ES-I3 (cell line): ENCODE measurements around the gene COL13A1.

ENCODE experiments used
- H3K36me3 ChIP-seq: 2 replicates; pipeline ENCODE4 v1.6.1; 2013; ENCODE audit warnings: mild to moderate bottlenecking, low read length, control low read depth, moderate library complexity; ENCODE audit not compliant: insufficient read depth
- H3K4me1 ChIP-seq: 2 replicates; pipeline ENCODE4 v1.6.1; 2013; ENCODE audit warnings: mild to moderate bottlenecking, control low read depth, low read length; ENCODE audit not compliant: insufficient read depth
- H3K9ac ChIP-seq: 2 replicates; pipeline ENCODE4 v1.6.1; 2013; ENCODE audit warnings: low read depth, mild to moderate bottlenecking, low read length, moderate library complexity
- H3K9me3 ChIP-seq: 2 replicates; pipeline ENCODE4 v1.6.1; 2013; ENCODE audit warnings: mild to moderate bottlenecking, low read length, moderate library complexity; ENCODE audit not compliant: control insufficient read depth, insufficient read depth

COL13A1 gene

DNA sequence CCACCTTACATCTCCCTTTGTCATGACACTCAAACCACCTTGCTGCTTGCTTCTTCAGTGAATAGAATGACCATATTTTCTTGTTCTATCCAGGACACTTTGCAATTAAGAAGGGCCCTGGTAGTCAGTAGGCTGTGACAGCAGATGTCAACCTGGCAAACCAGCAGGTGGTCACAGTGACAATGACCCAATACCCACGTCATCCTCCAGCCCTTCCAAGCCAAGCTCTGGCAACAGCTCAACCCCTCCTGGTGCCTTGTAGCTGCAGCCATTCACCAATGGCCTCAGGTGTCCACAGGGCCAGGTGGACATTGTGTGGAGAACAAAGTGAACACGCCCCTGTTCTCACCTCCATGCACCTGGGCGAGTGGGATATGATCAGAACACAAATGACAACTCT is 163.4 kb downstream of the COL13A1 start:
- Histone ChIP-seq H3K36me3 (no peaks in the 10 kb centered on the region), H3K9ac (no peak overlapping the region), H3K4me1 (no peaks in the 10 kb centered on the region), H3K9me3 (no peaks in the 10 kb centered on the region)

DNA sequence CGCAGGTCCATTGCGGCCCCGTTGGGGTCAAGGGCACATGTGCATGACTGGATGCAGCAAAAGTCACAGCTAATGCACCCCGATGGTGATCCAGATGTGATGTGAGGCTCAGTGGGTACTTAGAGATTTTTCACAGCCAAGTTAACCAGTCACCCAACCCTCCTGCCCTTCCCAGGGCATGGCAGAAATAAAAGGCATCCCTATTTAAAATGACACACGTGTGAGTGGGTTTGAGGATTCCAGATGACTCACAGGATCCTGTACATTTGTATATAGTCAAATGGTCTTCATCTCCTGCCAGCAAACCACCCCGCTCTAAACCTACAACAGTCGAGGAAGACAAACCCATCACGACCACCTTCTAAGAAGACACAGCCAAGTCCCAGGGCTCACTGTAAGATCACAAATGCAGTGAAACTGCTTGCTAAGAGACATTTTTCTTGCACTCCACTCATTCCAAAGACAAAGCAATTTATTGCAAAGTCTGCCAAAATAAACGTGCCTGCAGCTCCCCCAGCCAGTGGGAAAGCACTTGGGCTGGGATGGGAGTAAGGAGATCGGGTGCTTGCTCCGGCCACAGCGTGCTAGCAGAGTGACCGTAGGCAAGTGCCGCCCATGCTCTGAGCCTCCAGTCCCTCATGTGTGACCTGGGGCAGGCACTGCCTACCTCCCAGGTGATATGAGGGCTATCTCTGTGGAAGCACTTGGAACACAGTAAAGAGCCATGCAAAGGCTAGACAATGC is 164.4 kb downstream of the COL13A1 start:
- H3K4me1 ChIP-seq = no peaks in the 10 kb centered on the region
- no peaks in the 10 kb centered on the region for H3K9me3 ChIP-seq
- no peak overlapping the region for H3K9ac ChIP-seq
- H3K36me3 ChIP-seq = no peaks in the 10 kb centered on the region

DNA sequence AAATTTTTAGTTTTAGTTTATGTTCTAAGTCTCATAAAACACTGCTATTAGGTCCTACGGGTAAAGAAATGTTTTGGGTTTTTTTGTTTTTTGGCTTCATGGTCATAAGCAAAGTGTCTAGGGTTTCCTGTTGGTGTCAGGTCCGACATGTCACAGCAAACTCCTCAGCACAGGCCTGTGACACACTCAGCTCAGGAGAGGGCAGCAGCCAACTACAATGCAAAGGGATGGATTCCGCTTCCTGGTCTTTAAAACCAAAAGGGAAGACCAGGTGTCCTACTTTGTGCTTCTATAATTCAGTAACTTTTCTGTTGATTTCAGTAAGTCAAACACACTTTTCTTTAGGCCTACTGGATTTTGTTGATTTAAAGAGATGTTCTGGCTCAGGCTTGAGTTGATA is 167.1 kb downstream of the COL13A1 start:
- no peaks in the 10 kb centered on the region for H3K9me3 ChIP-seq
- H3K9ac ChIP-seq = no peak overlapping the region
- H3K4me1 ChIP-seq = no peaks in the 10 kb centered on the region
- H3K36me3 ChIP-seq = no peaks in the 10 kb centered on the region

DNA sequence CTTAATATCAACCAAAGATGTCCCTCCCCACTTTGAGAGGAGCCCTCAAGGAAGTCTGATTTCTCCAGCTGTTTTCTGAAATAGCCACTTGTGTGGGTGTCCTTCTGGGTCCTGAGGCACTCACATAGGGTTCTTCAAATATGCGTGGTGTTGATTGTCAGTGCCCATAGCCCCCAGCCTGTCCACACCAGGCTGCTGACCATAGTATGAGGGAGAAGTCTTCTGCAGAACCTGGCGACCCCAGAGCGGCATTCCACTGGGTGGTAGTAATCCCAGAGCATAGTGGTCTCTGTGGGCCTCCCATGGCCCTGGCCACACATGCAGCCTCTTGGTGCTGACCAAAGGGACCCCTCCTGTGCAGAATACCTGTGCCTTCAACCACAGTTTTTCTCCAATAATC is 168.3 kb downstream of the COL13A1 start:
- H3K9ac ChIP-seq = no peak overlapping the region
- no peaks in the 10 kb centered on the region for H3K4me1 ChIP-seq
- no peaks in the 10 kb centered on the region for H3K36me3 ChIP-seq
- no peaks in the 10 kb centered on the region for H3K9me3 ChIP-seq

DNA sequence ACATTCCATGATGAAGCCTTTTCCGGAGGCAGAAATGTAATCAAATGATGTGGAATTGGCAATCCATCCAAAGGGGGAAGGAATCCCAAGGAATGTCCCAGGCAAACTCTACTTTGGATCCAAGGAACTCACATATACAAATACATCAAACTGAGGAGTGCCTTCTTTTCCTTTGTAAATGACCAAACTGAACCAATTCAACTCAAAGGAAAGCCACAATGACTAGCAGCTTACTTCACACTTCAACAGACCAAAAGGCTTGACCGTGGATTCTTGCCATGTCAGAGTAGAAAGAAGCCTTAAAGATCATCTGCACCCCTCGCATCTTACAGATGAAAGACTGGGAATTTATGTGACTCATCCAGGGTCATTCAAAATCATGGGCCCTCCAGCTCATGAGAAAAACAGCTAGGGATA is 171.3 kb downstream of the COL13A1 start:
- Histone ChIP-seq H3K36me3 (no peaks in the 10 kb centered on the region), H3K4me1 (no peaks in the 10 kb centered on the region), H3K9me3 (no peaks in the 10 kb centered on the region), H3K9ac (no peak overlapping the region)

DNA sequence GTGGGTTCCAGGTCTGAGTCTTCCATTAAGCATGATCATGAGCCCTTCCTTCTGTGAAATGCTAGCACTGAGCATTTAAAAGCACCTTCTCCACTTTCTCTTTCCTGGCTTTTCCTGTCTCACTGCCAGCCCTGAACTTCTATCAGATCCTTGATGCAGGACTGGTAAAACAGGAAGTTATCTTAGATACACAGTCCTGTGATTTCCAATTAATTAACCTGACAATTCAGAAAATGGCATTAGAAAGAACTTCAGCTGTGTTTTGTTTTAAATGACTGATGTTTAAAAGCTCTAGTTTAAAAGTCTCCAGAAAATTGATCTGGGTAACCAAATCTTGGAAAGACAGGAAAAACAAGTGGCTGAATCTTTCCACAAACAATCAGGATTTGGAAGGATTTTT is 172.0 kb downstream of the COL13A1 start:
- no peaks in the 10 kb centered on the region for H3K9me3 ChIP-seq
- H3K36me3 ChIP-seq = no peaks in the 10 kb centered on the region
- H3K9ac ChIP-seq = no peak overlapping the region
- no peaks in the 10 kb centered on the region for H3K4me1 ChIP-seq

DNA sequence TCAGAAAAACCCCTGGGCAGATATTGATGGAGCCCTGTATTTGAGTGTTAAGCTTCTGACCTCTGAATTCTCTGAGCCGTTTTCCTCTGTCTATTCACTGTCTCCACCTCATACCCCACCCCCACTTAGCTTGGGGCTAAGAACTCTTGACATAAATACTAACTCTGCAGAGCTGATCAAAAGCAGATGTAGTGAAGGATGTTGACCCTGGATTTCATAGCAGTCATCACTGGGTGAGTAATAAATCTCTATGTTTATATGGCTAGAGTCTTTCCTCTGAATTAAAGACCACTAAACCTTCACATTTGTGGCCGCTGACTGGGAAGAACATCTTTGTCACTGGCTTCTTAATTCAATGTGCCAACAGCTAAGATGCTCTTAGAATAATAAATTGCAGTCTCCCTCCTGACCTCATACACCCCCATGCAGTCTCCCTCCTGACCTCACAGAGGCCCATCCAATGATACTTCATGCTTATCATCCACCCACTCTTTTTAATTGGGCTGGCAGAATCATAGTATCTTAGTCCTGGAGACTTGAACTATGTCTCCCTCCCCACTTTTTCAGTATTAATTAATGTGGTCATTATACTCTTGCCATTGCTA is 172.9 kb downstream of the COL13A1 start:
- H3K4me1 ChIP-seq = no peaks in the 10 kb centered on the region

DNA sequence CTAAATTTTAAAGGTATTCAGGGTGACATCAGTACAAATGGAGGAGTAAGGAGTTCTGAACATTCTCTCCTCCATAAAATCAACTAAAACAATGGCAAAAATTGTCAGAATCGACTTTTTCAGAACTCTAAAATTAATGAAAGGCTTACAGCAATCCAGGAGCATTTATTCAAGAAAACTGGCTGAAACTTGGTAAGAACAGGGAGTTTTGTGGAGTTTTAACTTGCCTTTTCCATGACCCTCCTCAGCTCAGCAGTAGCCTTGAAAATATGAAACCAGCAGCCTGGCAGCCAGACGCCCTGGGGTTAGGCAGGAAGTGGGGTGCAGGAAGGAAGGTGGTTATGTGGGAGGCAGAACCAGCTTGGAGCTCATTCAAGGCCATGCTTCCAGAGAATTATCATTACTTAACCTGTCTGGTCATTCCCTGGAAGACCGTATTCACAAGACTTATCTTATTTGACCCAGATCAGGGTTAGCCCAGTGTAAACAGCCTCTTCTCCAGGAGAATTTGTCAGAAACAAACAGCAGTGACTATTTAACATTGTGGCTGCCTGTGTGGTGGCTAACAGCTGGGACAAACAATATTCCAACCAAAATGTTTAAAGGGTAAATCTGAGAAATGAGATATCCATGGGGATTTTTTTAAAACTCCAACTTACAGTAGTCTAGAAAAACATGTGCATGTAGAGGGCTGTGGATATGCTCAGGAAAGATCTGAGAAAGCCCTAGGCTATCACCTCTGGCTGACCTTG is 175.3 kb downstream of the COL13A1 start:
- no peak overlapping the region for H3K9ac ChIP-seq
- no peaks in the 10 kb centered on the region for H3K4me1 ChIP-seq
- H3K36me3 ChIP-seq = no peaks in the 10 kb centered on the region
- H3K9me3 ChIP-seq = no peaks in the 10 kb centered on the region

More for the DNA sequence above, 172.9 kb downstream of the COL13A1 start:
- Histone ChIP-seq H3K9ac (no peak overlapping the region), H3K36me3 (no peaks in the 10 kb centered on the region), H3K9me3 (no peaks in the 10 kb centered on the region)

DNA sequence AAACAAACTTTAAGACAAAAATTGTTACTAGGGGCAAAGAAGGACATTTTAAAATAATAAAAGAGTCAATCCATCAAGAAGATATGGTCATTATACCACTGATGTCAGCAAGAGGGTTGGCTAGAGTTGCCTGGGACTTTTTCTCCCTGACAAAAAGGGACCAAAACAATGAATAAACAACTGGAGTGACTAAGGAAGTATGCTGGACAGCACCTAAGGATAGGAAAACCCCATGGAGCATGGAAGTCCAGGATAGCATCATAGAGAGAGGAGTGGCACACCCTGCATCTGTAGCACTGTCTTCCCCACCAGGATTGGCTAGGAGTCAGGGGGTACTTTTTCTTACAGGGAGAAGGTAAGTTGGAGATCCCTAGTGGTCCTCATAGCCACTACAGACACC is 177.5 kb downstream of the COL13A1 start:
- Histone ChIP-seq H3K9ac (no peak overlapping the region), H3K4me1 (no peaks in the 10 kb centered on the region), H3K36me3 (no peaks in the 10 kb centered on the region), H3K9me3 (no peaks in the 10 kb centered on the region)

DNA sequence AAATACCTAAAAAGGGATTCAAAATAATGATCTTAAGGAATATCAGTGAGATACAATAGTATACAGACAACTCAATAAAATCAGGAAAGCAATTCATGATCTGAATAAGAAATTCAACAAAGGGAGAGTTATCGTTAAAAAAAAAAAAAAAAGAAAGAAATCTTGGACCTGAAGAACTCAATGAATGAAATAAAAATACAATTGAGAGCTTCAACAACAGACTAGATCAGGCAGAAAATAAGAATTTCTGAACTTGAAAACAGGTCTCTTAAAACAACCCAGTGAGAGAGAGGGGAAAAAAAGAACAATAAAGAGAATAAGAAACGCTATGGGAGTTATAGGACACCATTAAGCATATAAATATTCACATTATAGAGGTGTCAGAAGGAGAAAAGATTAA is 179.0 kb downstream of the COL13A1 start:
- H3K9me3 ChIP-seq = no peaks in the 10 kb centered on the region
- no peak overlapping the region for H3K9ac ChIP-seq
- no peaks in the 10 kb centered on the region for H3K4me1 ChIP-seq
- no peaks in the 10 kb centered on the region for H3K36me3 ChIP-seq

DNA sequence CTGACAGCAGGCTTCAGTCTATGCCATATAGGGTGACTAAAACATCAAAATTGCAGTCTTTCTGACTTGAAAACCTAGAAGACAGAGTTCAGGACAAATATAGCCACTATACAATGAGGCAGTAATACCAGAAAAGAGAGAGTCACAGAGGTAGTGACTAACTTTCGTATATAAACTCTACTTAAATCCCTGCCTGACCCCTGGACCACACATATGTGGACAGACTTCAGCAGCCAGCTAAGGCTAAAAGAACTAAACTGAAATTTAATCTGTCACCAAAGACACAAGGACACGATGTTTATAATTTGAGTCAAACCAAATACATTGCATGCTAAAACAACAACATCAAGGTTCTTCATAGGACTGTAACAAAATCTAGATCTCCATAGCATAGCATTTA is 186.4 kb downstream of the COL13A1 start:
- Histone ChIP-seq H3K4me1 (no peaks in the 10 kb centered on the region), H3K9ac (no peak overlapping the region), H3K36me3 (no peaks in the 10 kb centered on the region), H3K9me3 (no peaks in the 10 kb centered on the region)

DNA sequence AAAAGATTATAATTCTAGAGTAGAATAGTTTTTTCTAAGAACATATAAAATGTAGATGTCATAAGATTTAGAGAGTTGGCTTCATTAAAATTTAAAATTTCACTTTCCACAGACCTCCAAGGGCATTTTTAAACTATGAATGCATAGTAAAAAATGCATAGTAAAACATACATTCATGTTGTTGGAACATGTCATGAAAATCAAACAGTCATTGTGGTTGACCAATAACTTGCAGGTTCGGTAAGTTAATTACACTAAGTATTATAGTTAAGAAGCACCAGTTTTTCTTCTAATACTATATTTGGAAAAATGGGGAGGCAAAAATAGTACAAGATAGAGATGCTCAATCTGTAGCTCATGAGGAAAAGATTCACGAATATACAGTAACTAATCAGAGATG is 189.4 kb downstream of the COL13A1 start:
- H3K4me1 ChIP-seq = no peaks in the 10 kb centered on the region
- H3K36me3 ChIP-seq = no peaks in the 10 kb centered on the region
- no peak overlapping the region for H3K9ac ChIP-seq
- no peaks in the 10 kb centered on the region for H3K9me3 ChIP-seq

DNA sequence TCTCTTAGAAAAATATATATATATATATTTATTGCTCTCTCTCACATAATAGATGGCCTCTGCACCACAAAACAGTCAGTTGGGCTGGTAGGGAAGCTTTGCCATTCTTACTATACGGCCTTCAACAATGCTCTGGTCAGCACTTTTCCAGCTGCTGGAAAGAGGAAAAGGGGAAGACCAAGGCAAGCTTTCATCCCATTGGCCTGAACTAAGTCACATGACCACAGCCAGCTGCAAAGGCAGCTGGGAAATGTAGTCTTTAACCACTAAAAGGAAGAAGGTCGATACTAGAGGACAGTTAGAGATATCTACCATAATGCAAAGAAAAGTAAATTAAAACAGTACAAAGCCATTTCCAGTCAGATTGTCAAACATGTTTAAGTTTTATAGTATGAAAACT is 192.6 kb downstream of the COL13A1 start:
- no peaks in the 10 kb centered on the region for H3K9me3 ChIP-seq
- H3K36me3 ChIP-seq = no peaks in the 10 kb centered on the region
- no peak overlapping the region for H3K9ac ChIP-seq
- H3K4me1 ChIP-seq = no peaks in the 10 kb centered on the region

DNA sequence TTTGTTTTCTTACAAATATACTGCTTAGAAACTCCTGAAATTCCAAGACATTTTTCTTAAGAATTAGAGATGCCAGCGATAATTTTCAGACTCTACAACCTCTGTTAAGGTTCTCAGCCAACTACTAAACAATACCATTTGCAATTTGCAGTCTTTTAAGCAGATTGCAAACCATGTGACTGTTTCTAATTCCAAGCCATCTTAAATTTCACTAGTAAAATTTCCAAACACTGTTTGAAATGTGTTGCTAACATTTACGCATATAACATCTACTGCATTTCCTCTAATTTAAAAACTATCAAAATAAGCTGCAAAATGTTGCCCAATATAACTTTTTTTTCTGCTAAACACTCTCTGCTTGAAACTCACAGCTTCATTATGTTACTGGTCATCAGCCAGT is 194.9 kb downstream of the COL13A1 start:
- H3K36me3 ChIP-seq = no peaks in the 10 kb centered on the region
- H3K4me1 ChIP-seq = no peaks in the 10 kb centered on the region
- no peaks in the 10 kb centered on the region for H3K9me3 ChIP-seq
- no peak overlapping the region for H3K9ac ChIP-seq

DNA sequence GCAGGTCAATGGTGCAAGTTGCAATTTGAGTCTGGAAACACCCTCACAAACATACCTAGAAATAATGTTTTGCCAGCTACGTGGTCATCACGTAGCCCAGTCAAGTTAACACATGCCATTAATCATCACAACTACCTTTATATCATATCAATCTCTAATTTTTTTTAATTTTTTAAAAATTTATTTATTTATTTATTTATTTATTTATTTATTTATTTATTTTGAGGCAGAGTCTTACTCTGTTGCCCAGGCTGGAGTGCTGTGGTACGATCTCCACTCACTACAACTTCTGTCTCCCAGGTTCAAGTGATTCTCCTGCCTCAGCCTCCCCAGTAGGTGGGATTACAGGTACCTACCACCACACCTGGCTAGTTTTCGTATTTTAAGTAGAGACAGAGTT is 198.6 kb downstream of the COL13A1 start:
- H3K9ac ChIP-seq = no peak overlapping the region
- H3K36me3 ChIP-seq = no peaks in the 10 kb centered on the region
- no peaks in the 10 kb centered on the region for H3K4me1 ChIP-seq
- no peaks in the 10 kb centered on the region for H3K9me3 ChIP-seq
